Mesendoderm (in vitro differentiated cells): ENCODE results near the gene RNF152.
A peak's percentile ranks its signal among the peaks of the same experiment; 100 is the strongest.
"Not testable (repeated sequence)": the region's sequence is repeated elsewhere in the genome, so short reads cannot be mapped to it uniquely, and the experiment has no call there.

Experiments used
- DNase-seq: peaks from one replicate; pipeline ENCODE4 v3.0.0; 2013
- H2AK5ac ChIP-seq: 2 replicates; pipeline ENCODE4 v1.6.1; 2013; ENCODE audit warnings: low read length, inconsistent platforms
- H2BK120ac ChIP-seq: 2 replicates; pipeline ENCODE4 v1.6.1; 2013; ENCODE audit warnings: low read depth, mild to moderate bottlenecking, low read length, moderate library complexity, mixed read lengths
- H2BK15ac ChIP-seq: replicated peaks from 2 replicates; pipeline ENCODE4 v1.6.1; 2013; ENCODE audit warnings: low read depth, mild to moderate bottlenecking, moderate library complexity
- H2BK5ac ChIP-seq: 2 replicates; pipeline ENCODE4 v1.6.1; 2013; ENCODE audit warnings: low read length, inconsistent platforms
- H3K18ac ChIP-seq: 2 replicates; pipeline ENCODE4 v1.6.1; 2013; ENCODE audit warnings: mild to moderate bottlenecking, low read length, mixed read lengths
- H3K23ac ChIP-seq: one replicate; pipeline ENCODE4 v1.6.1; 2013; ENCODE audit warnings: low read length
- H3K27ac ChIP-seq: 2 replicates; pipeline ENCODE4 v1.5.1; 2013; ENCODE audit warnings: low read depth, mild to moderate bottlenecking, inconsistent platforms, low read length, moderate library complexity
- H3K27me3 ChIP-seq: 2 replicates; pipeline ENCODE4 v1.6.1; 2013; ENCODE audit warnings: low read length, control low read depth, mild to moderate bottlenecking, inconsistent platforms; ENCODE audit not compliant: insufficient read depth, poor library complexity
- H3K36me3 ChIP-seq: 2 replicates; pipeline ENCODE4 v1.6.1; 2013; ENCODE audit warnings: low read length, inconsistent platforms; ENCODE audit not compliant: control insufficient read depth, insufficient read depth
- H3K4ac ChIP-seq: one replicate; pipeline ENCODE4 v1.6.1; 2013; ENCODE audit warnings: low read depth, mild to moderate bottlenecking, low read length, moderate library complexity
- H3K4me1 ChIP-seq: 2 replicates; pipeline ENCODE4 v1.6.1; 2013; ENCODE audit warnings: low read depth, low read length, inconsistent platforms; ENCODE audit not compliant: control insufficient read depth
- H3K4me2 ChIP-seq: 2 replicates; pipeline ENCODE4 v1.6.1; 2013; ENCODE audit warnings: low read length
- H3K4me3 ChIP-seq: 2 replicates; pipeline ENCODE4 v1.5.1; 2013; ENCODE audit warnings: mild to moderate bottlenecking, low read length
- H3K56ac ChIP-seq: one replicate; pipeline ENCODE4 v1.6.1; 2013; ENCODE audit warnings: low read length
- H3K79me1 ChIP-seq: 2 replicates; pipeline ENCODE4 v1.6.1; 2013; ENCODE audit warnings: low read length, inconsistent platforms
- H3K79me2 ChIP-seq: 2 replicates; pipeline ENCODE4 v1.6.1; 2013; ENCODE audit warnings: mild to moderate bottlenecking, low read length; ENCODE audit not compliant: control insufficient read depth, insufficient read depth
- H3K9ac ChIP-seq: 2 replicates; pipeline ENCODE4 v1.6.1; 2013; ENCODE audit warnings: low read length, inconsistent platforms
- H4K5ac ChIP-seq: one replicate; pipeline ENCODE4 v1.6.1; 2013; ENCODE audit warnings: low read length
- H4K8ac ChIP-seq: one replicate; pipeline ENCODE4 v1.6.1; 2013; ENCODE audit warnings: low read depth, mild to moderate bottlenecking, control low read depth, low read length, moderate library complexity
- WGBS: extraction: QIAGEN DNeasy Blood & Tissue Kit; methylation state at CpG from one replicate; pipeline ENCODE4 v1.1.7; 2013; ENCODE audit warnings: low lambda C conversion rate, missing lambda C conversion rate; ENCODE audit not compliant: insufficient coverage; ENCODE audit errors: extremely low coverage; 5-methylcytosine and 5-hydroxymethylcytosine counted together

The RNF152 gene

GRCh38 chr18:61785588-61785987, 107.2 kb downstream of the RNF152 start:
- no peaks in the 10 kb centered on the region for H3K79me1 ChIP-seq
- H3K4me3 ChIP-seq: no peak overlapping the region
- no peak overlapping the region for H3K4me2 ChIP-seq
- H3K23ac ChIP-seq: no peak overlapping the region
- H4K8ac ChIP-seq: no peak overlapping the region
- no peaks in the 10 kb centered on the region for H3K79me2 ChIP-seq
- H3K27me3 ChIP-seq: no peaks in the 10 kb centered on the region
- H3K9ac ChIP-seq: no peak overlapping the region
- H3K27ac ChIP-seq: no peak overlapping the region
- no peak overlapping the region for H2BK15ac ChIP-seq
- H3K18ac ChIP-seq: no peak overlapping the region
- WGBS: no CpG with 5 or more reads among the region's 3 CpGs
- no peak overlapping the region for H3K56ac ChIP-seq
- peaks cover 2% of the 10 kb centered on the region for H3K4me1 ChIP-seq
- DNase-seq: no peak
- no peaks in the 10 kb centered on the region for H3K36me3 ChIP-seq
- no peak overlapping the region for H2BK5ac ChIP-seq
- H2AK5ac ChIP-seq: no peak overlapping the region
- no peak overlapping the region for H2BK120ac ChIP-seq
- no peak overlapping the region for H4K5ac ChIP-seq
- H3K4ac ChIP-seq: no peak overlapping the region

- H3K4me2 ChIP-seq: no peak overlapping the region
- no peak overlapping the region for H3K56ac ChIP-seq
- H2BK15ac ChIP-seq: no peak overlapping the region
- H3K9ac ChIP-seq: no peak overlapping the region
- no peak overlapping the region for H3K27ac ChIP-seq
- H3K4ac ChIP-seq: no peak overlapping the region
- no peak overlapping the region for H4K8ac ChIP-seq
- no peak overlapping the region for H2AK5ac ChIP-seq
- no peak for DNase-seq
- H3K79me2 ChIP-seq: no peaks in the 10 kb centered on the region
- H2BK120ac ChIP-seq: no peak overlapping the region
- H3K23ac ChIP-seq: no peak overlapping the region
- H3K4me1 ChIP-seq: peaks cover 2% of the 10 kb centered on the region
- peak overlapping the region; percentile 80 for H3K18ac ChIP-seq
- no peaks in the 10 kb centered on the region for H3K36me3 ChIP-seq
- WGBS: no CpG with 5 or more reads among the region's 2 CpGs
- no peak overlapping the region for H4K5ac ChIP-seq
- H3K4me3 ChIP-seq: no peak overlapping the region
- H2BK5ac ChIP-seq: no peak overlapping the region
- H3K27me3 ChIP-seq: no peaks in the 10 kb centered on the region
- no peaks in the 10 kb centered on the region for H3K79me1 ChIP-seq
Observed at GRCh38 chr18:61784834-61785233, 108.0 kb downstream of the RNF152 start.

DNA sequence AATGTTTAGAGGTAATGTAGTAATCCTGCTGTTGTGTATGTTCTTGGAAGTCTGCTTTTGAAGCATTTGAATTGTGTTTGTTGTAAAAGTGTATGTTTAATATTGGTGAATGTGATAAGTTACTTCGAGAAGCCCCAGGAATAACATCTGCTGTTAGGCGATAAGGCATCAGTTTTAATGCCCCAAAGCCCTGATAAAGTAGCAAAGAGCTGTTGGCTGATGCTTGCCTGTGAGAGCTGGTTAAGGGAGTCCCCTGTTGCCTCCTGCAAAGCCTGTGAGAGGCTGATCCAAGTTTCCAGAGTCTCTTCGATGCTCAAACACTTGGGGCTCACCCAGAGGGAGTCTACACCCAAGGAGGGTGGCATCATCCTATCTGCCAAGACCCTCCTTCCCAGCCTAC, 110.3 kb downstream of the RNF152 start:
- no peak overlapping the region for H3K23ac ChIP-seq
- H4K5ac ChIP-seq: no peak overlapping the region
- H3K4me1 ChIP-seq: peaks cover 2% of the 10 kb centered on the region
- no peak overlapping the region for H3K4ac ChIP-seq
- no peaks in the 10 kb centered on the region for H3K79me1 ChIP-seq
- no peak overlapping the region for H3K9ac ChIP-seq
- WGBS: 100% methylated on average over 1 of the region's 3 CpGs
- DNase-seq: peak; percentile 75
- H3K18ac ChIP-seq: peak overlapping the region; percentile 53
- no peaks in the 10 kb centered on the region for H3K79me2 ChIP-seq
- no peak overlapping the region for H4K8ac ChIP-seq
- no peaks in the 10 kb centered on the region for H3K36me3 ChIP-seq
- no peak overlapping the region for H3K56ac ChIP-seq
- no peak overlapping the region for H2AK5ac ChIP-seq
- H3K27me3 ChIP-seq: no peaks in the 10 kb centered on the region
- H2BK15ac ChIP-seq: no peak overlapping the region
- H2BK120ac ChIP-seq: no peak overlapping the region
- H2BK5ac ChIP-seq: peak overlapping the region; percentile 27
- no peak overlapping the region for H3K4me3 ChIP-seq
- no peak overlapping the region for H3K27ac ChIP-seq
- no peak overlapping the region for H3K4me2 ChIP-seq

- H3K27ac ChIP-seq, H3K4me2 ChIP-seq, H2BK120ac ChIP-seq, DNase-seq, H3K27me3 ChIP-seq, H3K23ac ChIP-seq, H3K4me1 ChIP-seq, H2BK15ac ChIP-seq, H3K4ac ChIP-seq, H4K8ac ChIP-seq, H2BK5ac ChIP-seq, H3K18ac ChIP-seq, H3K36me3 ChIP-seq, H3K79me2 ChIP-seq, H3K9ac ChIP-seq, H4K5ac ChIP-seq, H3K79me1 ChIP-seq, H3K4me3 ChIP-seq, H3K56ac ChIP-seq, H2AK5ac ChIP-seq: not testable (repeated sequence)
Observed at GRCh38 chr18:61776201-61776600, 116.6 kb downstream of the RNF152 start.

GRCh38 chr18:61774846-61775245, 118.0 kb downstream of the RNF152 start:
- Histone ChIP-seq H3K4me2 (no peak overlapping the region), H2AK5ac (no peak overlapping the region), H3K79me2 (no peaks in the 10 kb centered on the region), H3K4ac (no peak overlapping the region), H2BK5ac (no peak overlapping the region), H3K27me3 (no peaks in the 10 kb centered on the region), H2BK120ac (no peak overlapping the region), H3K79me1 (no peaks in the 10 kb centered on the region), H3K4me3 (no peak overlapping the region), H2BK15ac (no peak overlapping the region), H3K18ac (no peak overlapping the region), H3K9ac (no peak overlapping the region), H4K8ac (no peak overlapping the region), H4K5ac (no peak overlapping the region), H3K36me3 (no peaks in the 10 kb centered on the region), H3K4me1 (no peaks in the 10 kb centered on the region), H3K27ac (no peak overlapping the region), H3K23ac (no peak overlapping the region), H3K56ac (no peak overlapping the region)
- no peak for DNase-seq

DNA sequence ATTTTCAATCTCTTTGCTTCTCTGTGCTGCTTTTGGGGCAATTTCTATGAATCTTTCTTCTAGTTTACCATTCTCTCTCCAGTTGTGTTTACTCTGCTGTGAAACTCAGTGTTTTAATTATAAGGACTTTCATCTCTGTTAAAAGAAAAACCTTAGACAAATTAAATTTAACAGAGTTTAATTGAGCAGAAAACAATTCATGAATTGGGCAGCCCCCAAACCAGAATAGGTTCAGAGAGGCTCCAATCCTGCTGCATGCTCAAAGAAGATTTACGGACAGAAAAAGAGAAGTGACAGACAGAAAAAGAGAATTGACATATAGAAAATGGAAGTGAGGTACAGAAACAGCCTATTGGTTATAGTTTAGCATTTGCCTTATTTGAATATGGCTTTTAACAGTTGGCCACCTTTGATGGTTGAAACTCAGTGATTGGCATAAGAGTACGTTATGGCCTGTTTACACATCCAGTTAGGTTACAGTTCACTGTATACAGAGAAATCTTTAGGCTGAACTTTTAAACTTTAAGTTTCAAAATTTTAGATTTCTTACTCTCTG, 120.4 kb downstream of the RNF152 start:
- Histone ChIP-seq H3K79me1 (no peaks in the 10 kb centered on the region), H3K36me3 (no peaks in the 10 kb centered on the region), H2BK15ac (no peak overlapping the region), H2BK120ac (no peak overlapping the region), H3K56ac (no peak overlapping the region), H3K4me1 (no peaks in the 10 kb centered on the region), H3K27me3 (no peaks in the 10 kb centered on the region), H3K4ac (no peak overlapping the region), H2BK5ac (no peak overlapping the region), H3K4me3 (no peak overlapping the region), H4K8ac (no peak overlapping the region), H3K79me2 (no peaks in the 10 kb centered on the region), H3K23ac (no peak overlapping the region), H3K18ac (no peak overlapping the region), H3K4me2 (no peak overlapping the region), H4K5ac (no peak overlapping the region), H3K9ac (no peak overlapping the region), H2AK5ac (no peak overlapping the region), H3K27ac (no peak overlapping the region)
- no peak for DNase-seq
- no CpG with 5 or more reads among the region's 2 CpGs for WGBS
